HG02970 (cell line): ENCODE results near the gene IQGAP2.

Experiments
- ATAC-seq: cut with Tn5 transposase; IDR thresholded peaks from one replicate; pipeline ENCODE4 v1.9.1; 2021; ENCODE audit warnings: mild to moderate bottlenecking, moderate library complexity, moderate number of reproducible peaks; ENCODE audit not compliant: unreplicated experiment, low FRiP score

IQGAP2 gene

GRCh38 chr5:76443066-76443800 lies 40.1 kb downstream of the IQGAP2 start:
- no peak for ATAC-seq

- no peak for ATAC-seq
These were observed 42.0 kb downstream of the IQGAP2 start for GRCh38 chr5:76445063-76445462.

GRCh38 chr5:76445830-76446229 lies 42.7 kb downstream of the IQGAP2 start:
- no peak for ATAC-seq

GRCh38 chr5:76446776-76447175 lies 43.7 kb downstream of the IQGAP2 start:
- ATAC-seq = no peak

GRCh38 chr5:76449606-76450005 lies 46.5 kb downstream of the IQGAP2 start:
- ATAC-seq = no peak

- ATAC-seq = no peak
These were observed 47.0 kb downstream of the IQGAP2 start for GRCh38 chr5:76450054-76450453.

- no peak for ATAC-seq
These were observed 48.1 kb downstream of the IQGAP2 start for GRCh38 chr5:76451031-76451701.

- no peak for ATAC-seq
These were observed 52.5 kb downstream of the IQGAP2 start for GRCh38 chr5:76455531-76456133.

- no peak for ATAC-seq
These were observed 53.2 kb downstream of the IQGAP2 start for GRCh38 chr5:76456258-76456657.

- no peak for ATAC-seq
These were observed 54.8 kb downstream of the IQGAP2 start for GRCh38 chr5:76457674-76458485.

- ATAC-seq = no peak
These were observed 55.4 kb downstream of the IQGAP2 start for GRCh38 chr5:76458486-76458830.

GRCh38 chr5:76460104-76460503 lies 57.0 kb downstream of the IQGAP2 start:
- ATAC-seq = no peak

- ATAC-seq = no peak
These were observed 59.1 kb downstream of the IQGAP2 start for GRCh38 chr5:76462097-76462667.

GRCh38 chr5:76467216-76467615 lies 64.1 kb downstream of the IQGAP2 start:
- no peak for ATAC-seq

- ATAC-seq = no peak
These were observed 65.7 kb downstream of the IQGAP2 start for GRCh38 chr5:76468635-76469425.

- no peak for ATAC-seq
These were observed 66.7 kb downstream of the IQGAP2 start for GRCh38 chr5:76469656-76470290.

GRCh38 chr5:76470976-76471375 lies 67.9 kb downstream of the IQGAP2 start:
- no peak for ATAC-seq

GRCh38 chr5:76471406-76471805 lies 68.3 kb downstream of the IQGAP2 start:
- ATAC-seq = no peak

GRCh38 chr5:76471987-76472334 lies 68.9 kb downstream of the IQGAP2 start:
- no peak for ATAC-seq
